ENCODE measurements around the gene CIB2.

The CIB2 gene

GRCh38 chr15:78083687-78084448, 47.4 kb downstream of the CIB2 start:
- DNase-seq (ENCODE audit: low spot score) = peak; percentile 48

GRCh38 chr15:78083186-78083585, 48.1 kb downstream of the CIB2 start:
- DNase-seq (ENCODE audit: low spot score) = no peak

GRCh38 chr15:78082743-78083110, 48.5 kb downstream of the CIB2 start:
- DNase-seq (ENCODE audit: low spot score) = no peak

- DNase-seq (ENCODE audit: low spot score) = no peak
Measured at GRCh38 chr15:78082106-78082742, 49.0 kb downstream of the CIB2 start.

GRCh38 chr15:78080088-78080460, 51.2 kb downstream of the CIB2 start:
- DNase-seq (ENCODE audit: low spot score) = no peak

- DNase-seq (ENCODE audit: low spot score) = no peak
Measured at GRCh38 chr15:78079298-78080087, 51.8 kb downstream of the CIB2 start.

- DNase-seq (ENCODE audit: low spot score) = no peak
Measured at GRCh38 chr15:78077871-78078210, 53.4 kb downstream of the CIB2 start.

GRCh38 chr15:78077053-78077870, 54.0 kb downstream of the CIB2 start, which contains the start of gene TBC1D2B:
Gene TBC1D2B (minus strand): TSS chr15:78077711. CDS start chr15:78077652, 59 bp downstream.
- DNase-seq (ENCODE audit: low spot score) = peak; percentile 73

- DNase-seq (ENCODE audit: low spot score) = no peak
Measured at GRCh38 chr15:78076231-78077052, 54.8 kb downstream of the CIB2 start.

GRCh38 chr15:78075490-78076230, 55.6 kb downstream of the CIB2 start:
- DNase-seq (ENCODE audit: low spot score) = no peak

- DNase-seq (ENCODE audit: low spot score) = no peak
Measured at GRCh38 chr15:78073046-78073787, 58.0 kb downstream of the CIB2 start.

- no peak for DNase-seq (ENCODE audit: low spot score)
Measured at GRCh38 chr15:78072080-78072892, 59.0 kb downstream of the CIB2 start.

GRCh38 chr15:78071383-78071782, 59.9 kb downstream of the CIB2 start:
- no peak for DNase-seq (ENCODE audit: low spot score)

- DNase-seq (ENCODE audit: low spot score) = no peak
Measured at GRCh38 chr15:78070049-78070700, 61.1 kb downstream of the CIB2 start.

GRCh38 chr15:78069462-78070029, 61.7 kb downstream of the CIB2 start:
- no peak for DNase-seq (ENCODE audit: low spot score)

GRCh38 chr15:78069052-78069414, 62.2 kb downstream of the CIB2 start:
- DNase-seq (ENCODE audit: low spot score) = no peak

- DNase-seq (ENCODE audit: low spot score) = no peak
Measured at GRCh38 chr15:78067328-78068228, 63.7 kb downstream of the CIB2 start.
